DMS 273 treated with DMSO at 0.1 percent for 48 hours (cell line): ENCODE measurements around the gene CTTN.
"Not testable (repeated sequence)": the region's sequence is repeated elsewhere in the genome, so short reads cannot be mapped to it uniquely, and the experiment has no call there.

ENCODE experiments used
- DNase-seq: peaks from one replicate; lab custom pipeline; 2025; lab: John Stamatoyannopoulos, UW

The CTTN gene

GRCh38 chr11:70381872-70382861 lies 16.2 kb upstream of the CTTN start:
- no peak for DNase-seq

GRCh38 chr11:70383664-70384565 lies 14.4 kb upstream of the CTTN start:
- DNase-seq: no peak

GRCh38 chr11:70384566-70385152 lies 13.7 kb upstream of the CTTN start:
- no peak for DNase-seq

GRCh38 chr11:70387564-70387963 lies 10.8 kb upstream of the CTTN start:
- DNase-seq: no peak

GRCh38 chr11:70389201-70389600 lies 9.1 kb upstream of the CTTN start:
- DNase-seq: no peak

GRCh38 chr11:70390882-70391281 lies 7.4 kb upstream of the CTTN start:
- not testable (repeated sequence) for DNase-seq

- no peak for DNase-seq
Observed at GRCh38 chr11:70394211-70394950, 3.9 kb upstream of the CTTN start.

GRCh38 chr11:70397336-70397982 lies 870 bp upstream of the CTTN start:
- peak; percentile 3 for DNase-seq

GRCh38 chr11:70398834-70399680 lies 728 bp downstream of the CTTN start:
- no peak for DNase-seq

- no peak for DNase-seq
Observed at GRCh38 chr11:70399681-70400112, 1.4 kb downstream of the CTTN start.

- no peak for DNase-seq
Observed at GRCh38 chr11:70400643-70401042, 2.3 kb downstream of the CTTN start.

- DNase-seq: no peak
Observed at GRCh38 chr11:70402016-70402415, 3.7 kb downstream of the CTTN start.

GRCh38 chr11:70402685-70403084 lies 4.4 kb downstream of the CTTN start:
- DNase-seq: no peak

- no peak for DNase-seq
Observed at GRCh38 chr11:70404244-70404643, 5.9 kb downstream of the CTTN start.

GRCh38 chr11:70405679-70406395 lies 7.5 kb downstream of the CTTN start:
- DNase-seq: peak; percentile 3

GRCh38 chr11:70407121-70407520 lies 8.8 kb downstream of the CTTN start:
- DNase-seq: no peak

- no peak for DNase-seq
Observed at GRCh38 chr11:70407814-70408213, 9.5 kb downstream of the CTTN start.

GRCh38 chr11:70408326-70408725 lies 10.0 kb downstream of the CTTN start:
- not testable (repeated sequence) for DNase-seq

- DNase-seq: no peak
Observed at GRCh38 chr11:70409437-70409836, 11.1 kb downstream of the CTTN start.
